ENCODE measurements around the gene CDH1. TPM values are rescaled to one million over a fixed set of nuclear protein-coding genes. Genes with fewer than 3 reads are reported as not detected.
A peak's percentile ranks its signal among the peaks of the same experiment; 100 is the strongest.
"Not testable (repeated sequence)": the region's sequence is repeated elsewhere in the genome, so short reads cannot be mapped to it uniquely, and the experiment has no call there.

The CDH1 gene
- total RNA-seq, 1 donor from 2014 or later = 34.3 TPM

DNA sequence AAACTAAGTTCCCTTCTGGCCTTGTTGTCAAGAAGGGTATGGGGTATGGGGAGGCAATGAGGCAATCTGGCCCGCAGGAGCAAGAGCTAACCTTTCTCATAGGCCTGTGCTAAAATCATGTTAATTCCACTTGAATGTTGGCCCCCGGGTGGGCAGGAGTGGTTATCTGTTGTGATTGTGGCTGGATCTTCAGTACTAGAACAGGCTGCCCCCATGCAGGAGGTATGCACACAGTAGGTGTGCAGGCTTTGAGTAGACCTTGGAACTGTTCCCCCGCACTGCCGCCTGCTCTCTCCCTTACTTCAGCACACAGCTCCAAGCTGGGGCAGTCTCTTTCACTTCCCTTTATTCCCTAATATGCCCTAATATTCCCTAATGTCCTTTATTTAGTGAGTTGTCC is 53.9 kb downstream of the CDH1 start:
- no peak for DNase-seq

- DNase-seq = no peak
These were observed 55.6 kb downstream of the CDH1 start for GRCh38 chr16:68792465-68793324.

DNA sequence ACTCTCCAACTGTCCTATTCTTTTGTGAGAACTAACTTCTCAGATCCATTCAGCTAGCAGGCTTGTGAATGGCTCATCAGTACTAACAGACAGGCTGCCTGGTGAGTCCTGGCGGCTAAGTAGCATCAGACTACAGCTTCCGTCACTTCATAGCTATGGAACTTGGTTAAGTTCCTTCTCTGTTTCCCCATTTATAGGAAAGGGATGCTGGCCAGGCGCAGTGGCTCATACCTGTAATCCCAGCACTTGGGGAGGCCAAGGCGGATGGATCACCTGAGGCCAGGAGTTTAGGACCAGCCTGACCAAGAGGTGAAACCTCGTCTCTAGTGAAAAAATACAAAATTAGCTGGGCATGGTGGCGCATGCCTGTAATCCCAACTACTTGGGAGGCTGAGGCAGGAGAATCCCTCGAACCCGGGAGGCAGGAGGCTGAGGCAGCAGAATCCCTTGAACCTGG is 56.3 kb downstream of the CDH1 start:
- no peak for DNase-seq

GRCh38 chr16:68798398-68798797 is 61.3 kb downstream of the CDH1 start:
- peak; percentile 70 for DNase-seq

GRCh38 chr16:68800257-68800875 is 63.3 kb downstream of the CDH1 start:
- peak; percentile 94 for DNase-seq

DNA sequence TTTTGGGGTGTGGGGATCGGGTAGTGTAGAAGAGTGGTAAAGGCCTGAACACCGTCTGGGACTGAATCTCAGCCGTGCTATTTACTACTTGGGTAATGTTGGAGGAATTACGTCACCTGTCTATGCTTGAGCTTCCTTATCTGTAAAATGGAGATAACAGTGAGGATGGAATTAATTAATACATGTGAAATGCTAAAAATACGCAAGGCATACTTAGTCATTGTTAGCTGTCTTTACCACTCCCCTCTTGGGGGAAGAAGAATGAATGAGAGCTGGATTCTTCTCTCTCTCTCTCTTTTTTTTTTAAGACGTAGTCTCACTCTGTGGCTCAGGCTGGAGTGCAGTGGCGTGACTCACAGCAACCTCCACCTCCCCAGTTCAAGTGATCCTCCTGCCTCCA is 65.1 kb downstream of the CDH1 start:
- no peak for DNase-seq

- no peak for DNase-seq
These were observed 69.3 kb downstream of the CDH1 start for GRCh38 chr16:68806422-68806821.

- DNase-seq = no peak
These were observed 69.9 kb downstream of the CDH1 start for GRCh38 chr16:68806981-68807380.

GRCh38 chr16:68814516-68814915 is 77.4 kb downstream of the CDH1 start:
- no peak for DNase-seq

DNA sequence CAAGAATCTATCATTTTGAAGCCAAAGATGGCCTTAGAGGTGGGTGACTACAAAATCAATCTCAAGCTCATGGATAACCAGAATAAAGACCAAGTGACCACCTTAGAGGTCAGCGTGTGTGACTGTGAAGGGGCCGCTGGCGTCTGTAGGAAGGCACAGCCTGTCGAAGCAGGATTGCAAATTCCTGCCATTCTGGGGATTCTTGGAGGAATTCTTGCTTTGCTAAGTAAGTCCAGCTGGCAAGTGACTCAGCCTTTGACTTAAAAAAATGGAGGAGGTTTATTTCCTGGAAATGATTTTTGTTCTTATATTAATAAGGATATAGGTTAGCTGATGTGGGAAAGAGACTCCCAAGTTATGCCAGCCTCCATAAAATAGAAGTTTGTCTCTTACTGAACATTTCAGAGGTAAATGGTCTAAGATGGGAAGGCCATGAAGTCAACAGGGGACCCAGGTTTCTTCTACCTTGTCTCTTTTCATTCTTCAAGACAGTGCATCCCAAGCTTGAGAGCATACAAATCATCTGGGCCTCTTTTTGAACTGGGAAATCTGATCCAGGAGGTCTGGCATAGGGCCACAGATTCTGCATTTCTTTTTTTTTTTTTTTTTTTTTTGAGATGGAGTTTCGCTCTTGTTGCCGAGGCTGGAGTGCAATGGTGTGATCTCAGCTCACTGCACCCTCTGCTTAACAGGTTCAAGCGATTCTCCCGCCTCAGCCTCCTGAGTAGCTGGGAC is 86.5 kb downstream of the CDH1 start:
- DNase-seq = no peak

DNA sequence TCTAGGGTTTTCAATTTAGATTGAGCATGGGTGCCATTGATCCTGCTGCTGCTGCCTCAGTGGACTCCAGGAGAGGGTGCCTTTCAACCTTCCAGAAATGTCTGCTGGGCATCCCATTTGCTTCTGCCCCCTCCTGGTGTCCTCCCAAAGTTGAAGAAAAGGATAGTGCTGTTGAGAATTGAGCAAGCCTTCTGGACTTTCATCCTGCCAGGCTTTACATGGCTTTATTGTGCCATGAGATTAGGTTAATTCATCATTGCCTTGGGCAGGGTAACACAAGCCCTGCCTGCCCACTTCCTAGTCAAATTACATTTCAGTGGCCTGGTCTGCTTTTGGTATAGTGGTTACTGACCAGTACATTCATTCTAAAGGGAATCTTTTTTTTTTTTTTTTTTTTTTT is 88.3 kb downstream of the CDH1 start:
- DNase-seq = no peak

DNA sequence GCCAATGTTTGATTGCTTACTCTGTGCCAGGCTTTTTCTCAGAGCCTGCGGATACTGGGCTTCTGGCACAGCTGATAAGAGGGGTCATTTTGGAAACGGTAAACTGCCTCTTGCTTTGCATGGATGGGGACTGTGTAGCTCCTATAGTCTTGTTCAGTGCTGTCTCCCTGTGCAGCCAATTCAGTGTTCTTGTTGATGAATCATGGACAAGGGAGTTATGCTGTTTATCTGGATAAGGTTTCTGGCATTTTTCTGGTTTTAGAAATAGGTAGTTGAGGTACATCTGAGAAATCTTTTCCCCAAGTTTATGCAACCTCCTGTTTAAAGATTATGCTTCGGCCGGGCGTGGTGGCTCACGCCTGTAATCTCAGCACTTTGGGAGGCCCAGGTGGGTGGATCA is 89.6 kb downstream of the CDH1 start:
- DNase-seq = no peak

DNA sequence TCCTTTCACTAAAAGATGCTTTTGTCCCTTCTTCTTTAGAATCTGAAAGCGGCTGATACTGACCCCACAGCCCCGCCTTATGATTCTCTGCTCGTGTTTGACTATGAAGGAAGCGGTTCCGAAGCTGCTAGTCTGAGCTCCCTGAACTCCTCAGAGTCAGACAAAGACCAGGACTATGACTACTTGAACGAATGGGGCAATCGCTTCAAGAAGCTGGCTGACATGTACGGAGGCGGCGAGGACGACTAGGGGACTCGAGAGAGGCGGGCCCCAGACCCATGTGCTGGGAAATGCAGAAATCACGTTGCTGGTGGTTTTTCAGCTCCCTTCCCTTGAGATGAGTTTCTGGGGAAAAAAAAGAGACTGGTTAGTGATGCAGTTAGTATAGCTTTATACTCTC is 96.2 kb downstream of the CDH1 start:
- no peak for DNase-seq

- no peak for DNase-seq
These were observed 97.5 kb downstream of the CDH1 start for GRCh38 chr16:68834550-68834949.

- no peak for DNase-seq
These were observed 98.9 kb downstream of the CDH1 start for GRCh38 chr16:68835970-68836369.

DNA sequence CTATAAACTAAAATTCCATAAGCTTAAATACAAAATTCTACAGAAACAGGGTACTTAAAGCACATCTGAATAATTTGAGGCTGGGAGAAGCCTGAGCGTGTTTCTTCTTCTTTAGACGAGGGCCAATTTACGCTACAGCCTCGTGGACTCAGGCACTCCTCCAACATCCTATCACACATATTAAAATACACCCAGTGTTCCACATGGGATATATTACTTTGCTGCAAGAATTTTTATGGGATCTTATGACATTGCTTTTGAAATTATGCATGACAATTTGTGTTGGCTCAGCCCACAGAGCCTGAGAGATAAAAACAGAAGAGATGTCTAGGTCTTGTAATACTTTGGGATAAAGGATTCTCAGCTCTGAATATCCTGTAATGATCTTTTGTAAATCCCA is 102.7 kb downstream of the CDH1 start:
- DNase-seq = peak; percentile 28

DNA sequence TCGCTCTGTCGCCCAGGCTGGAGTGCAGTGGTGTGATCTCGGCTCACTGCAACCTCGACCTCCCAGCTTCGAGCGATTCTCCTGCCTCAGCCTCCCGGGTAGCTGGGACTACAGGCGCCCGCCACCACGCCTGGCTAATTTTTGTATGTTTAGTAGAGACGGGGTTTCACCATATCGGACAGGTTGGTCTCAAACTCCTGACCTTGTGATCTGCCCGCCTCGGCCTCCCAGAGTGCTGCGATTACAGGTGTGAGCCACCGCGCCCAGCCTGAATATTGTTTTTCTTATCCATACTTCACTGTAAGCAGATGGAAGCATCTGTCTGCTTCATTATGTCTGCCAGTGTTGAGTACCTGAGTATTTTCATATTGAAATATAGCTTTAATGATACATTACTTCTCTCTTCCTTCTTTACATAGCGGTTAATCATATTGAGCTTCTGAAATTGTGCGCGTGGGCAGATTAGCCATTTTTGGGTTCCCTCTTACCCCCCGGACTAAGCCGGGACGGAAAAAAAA is 105.9 kb downstream of the CDH1 start:
- not testable (repeated sequence) for DNase-seq

- DNase-seq = peak; percentile 91
These were observed 106.6 kb downstream of the CDH1 start, which contains the start of gene TANGO6 for GRCh38 chr16:68843482-68844210. TANGO6 (plus strand) TSS chr16:68843531; CDS start chr16:68843618, 87 bp downstream.

GRCh38 chr16:68844211-68844564 is 107.1 kb downstream of the CDH1 start:
- no peak for DNase-seq

DNA sequence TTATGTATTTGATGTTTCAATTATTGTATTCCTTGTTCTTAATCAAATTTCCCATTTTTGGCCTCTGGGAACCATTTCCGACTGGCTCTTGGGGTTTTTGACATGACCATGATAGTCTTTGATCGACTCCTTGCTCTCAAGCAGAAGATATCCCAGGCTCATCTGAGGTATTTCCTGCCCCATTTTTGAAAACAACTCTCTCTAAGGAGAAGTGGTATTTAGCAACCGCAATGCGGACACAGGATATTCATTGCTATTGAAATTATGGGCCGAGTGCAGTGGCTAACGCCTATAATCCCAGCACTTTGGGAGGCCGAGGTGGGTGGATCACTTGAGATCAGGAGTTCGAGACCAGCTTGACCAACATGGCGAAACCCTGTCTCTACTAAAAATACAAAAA is 111.7 kb downstream of the CDH1 start:
- DNase-seq = no peak

- DNase-seq = no peak
These were observed 113.4 kb downstream of the CDH1 start for GRCh38 chr16:68850481-68850880.

- DNase-seq = no peak
These were observed 114.5 kb downstream of the CDH1 start for GRCh38 chr16:68851601-68852000.
